Upper lobe of left lung (tissue), 6 donors: ENCODE results near the gene IL1R1. TPM values are rescaled to one million over a fixed set of nuclear protein-coding genes. Genes with fewer than 3 reads are reported as not detected.
A peak's percentile ranks its signal among the peaks of the same experiment; 100 is the strongest.

ENCODE experiments used
- ATAC-seq, 2 donors: fragments of 200-7000 bp; cut with Tn5 transposase; one replicate each; pipeline ENCODE4 v1.9.1; 2022; ENCODE audit warnings: mild to moderate bottlenecking in 2 of 2, moderate library complexity in 2 of 2; ENCODE audit not compliant: low FRiP score in 2 of 2
- DNase-seq, 2 donors: peaks; one replicate each; pipeline ENCODE4 v3.0.0-alpha.2; 2019 to 2020
- H3K27ac ChIP-seq, 4 donors: fragments of 200-600 bp; sonication (generic); one replicate each; pipeline ENCODE4 v1.5.1; 2016 to 2019
- H3K27me3 ChIP-seq, 4 donors: fragments of 200-600 bp; sonication (generic); one replicate each; pipeline ENCODE4 v1.5.1; 2017 to 2019
- H3K36me3 ChIP-seq, 4 donors: fragments of 200-600 bp; sonication (generic); one replicate each; pipeline ENCODE4 v1.5.1; 2016 to 2019
- H3K4me1 ChIP-seq, 4 donors: fragments of 200-600 bp; sonication (generic); one replicate each; pipeline ENCODE4 v1.5.1; 2018 to 2019
- H3K4me3 ChIP-seq, 4 donors: fragments of 200-600 bp; sonication (generic); one replicate each; pipeline ENCODE4 v1.5.1; 2017 to 2019; ENCODE audit warnings: mild to moderate bottlenecking in 2 of 4, moderate library complexity in 1 of 4
- H3K9me3 ChIP-seq, 4 donors: fragments of 200-600 bp; sonication (generic); one replicate each; pipeline ENCODE4 v1.5.1; 2018 to 2019
- EP300 ChIP-seq, 4 donors: sonication (generic); formaldehyde crosslinking; IDR thresholded peaks; one replicate each; pipeline ENCODE4 v1.5.1; 2017; ENCODE audit warnings: antibody characterized with exemption in 4 of 4, control low read depth in 2 of 4
- POLR2A ChIP-seq, 4 donors: fragments of 450-650 bp; IDR thresholded peaks; one replicate each; pipeline ENCODE4 v1.5.1; 2016 to 2017; ENCODE audit warnings: antibody characterized with exemption in 4 of 4, mild to moderate bottlenecking in 2 of 4
- POLR2AphosphoS5 ChIP-seq, 2 donors: sonication (generic); formaldehyde crosslinking; IDR thresholded peaks; one replicate each; pipeline ENCODE4 v1.5.1; 2017; ENCODE audit warnings: antibody characterized with exemption in 2 of 2
- WGBS, 2 donors: methylation state at CpG; one replicate each; pipeline ENCODE4 v1.1.5; 2017 to 2018; 5-methylcytosine and 5-hydroxymethylcytosine counted together
- total RNA-seq, 6 donors: library from RNA; depleted of rRNA in 4 of 6; stranded (reverse); fragments of >200 nt in 4 of 6; gene quantifications; one replicate each; pipeline versions ENCODE4 v1.1.0 to v1.2.1, GENCODE V29; 2016 to 2021
- TF ChIP-seq, protein P1 (sequence below), 6 experiments: fragments of 450-650 bp in 4 of 6; fragments of 200-600 bp in 2 of 6; sonication (generic) in 2 of 6; IDR thresholded peaks; one replicate each; pipeline ENCODE4 v1.5.1; 2016 to 2019; ENCODE audit warnings: antibody characterized with exemption in 6 of 6
- donor health status: DM: no; HTN: no; CAD: no; lungs with moderate emphysema.
- donor health status: DM: no; HTN: yes; CAD: no; lungs with severe emphysema.

IL1R1 gene
- total RNA-seq, 6 donors from 2014 or later: 48.2 to 148 (median 111) TPM

DNA sequence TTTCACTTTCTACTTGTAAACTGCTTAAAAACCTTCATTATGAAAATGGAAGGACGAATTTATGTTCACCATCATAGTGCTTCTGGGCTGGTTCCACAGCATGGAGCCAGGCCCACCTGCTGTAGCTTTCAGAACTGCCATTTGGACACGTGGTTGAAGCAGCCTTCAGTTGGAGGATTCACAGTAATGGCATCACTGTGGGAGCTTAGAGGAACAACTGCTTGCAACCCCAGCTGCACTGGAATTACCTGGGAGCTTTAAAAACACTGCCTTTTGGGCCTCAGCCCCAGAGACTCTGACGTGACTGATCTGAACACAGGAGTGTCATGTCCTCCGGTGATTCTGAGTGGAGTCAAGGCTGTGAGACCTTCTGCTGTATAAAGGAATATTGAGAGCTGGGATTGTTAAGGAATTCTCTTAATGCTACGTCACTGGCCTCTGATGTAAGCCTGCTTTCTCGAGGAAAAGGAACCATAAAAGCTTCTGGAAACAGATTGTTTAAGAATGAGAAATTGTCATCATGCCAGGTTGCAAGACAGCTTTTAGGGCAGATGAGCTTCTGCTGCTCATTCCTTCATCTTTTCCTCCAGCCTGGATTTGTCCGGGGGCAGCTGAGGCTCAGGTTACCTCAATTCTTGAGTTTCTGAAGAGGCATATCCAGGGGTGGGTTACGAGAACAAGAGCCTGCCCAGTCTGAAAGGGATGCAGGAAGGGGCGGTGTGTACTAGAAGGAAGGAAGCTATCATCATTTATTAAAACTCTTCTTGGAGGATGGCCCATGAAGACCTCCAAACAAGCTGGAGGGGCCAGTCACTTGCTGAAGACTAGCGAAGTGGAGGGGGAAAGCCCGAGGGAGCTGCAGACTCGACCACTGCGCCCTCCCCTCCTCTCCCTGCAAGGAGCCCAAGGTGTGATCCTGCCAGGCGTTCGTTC, 1.3 kb upstream of the IL1R1 start:
- DNase-seq: peak in 1 of 2 donors; percentile 8
- Histone ChIP-seq H3K9me3 (peaks cover 0 to 14% (median 3%) of the 10 kb centered on the region in 4 donors), H3K27me3 (no peaks in the 10 kb centered on the region), H3K4me1 (peaks cover 24 to 47% (median 39%) of the 10 kb centered on the region in 4 donors), H3K27ac (peak overlapping the region; percentile 95 to 98 (median 96)), H3K36me3 (peaks cover 0 to 19% (median 10%) of the 10 kb centered on the region in 4 donors), H3K4me3 (peak overlapping the region in 3 of 4 donors; percentile 57 to 75 (median 68))
- peak; percentile 11 to 20 for ATAC-seq
- 39 to 48% methylated on average over 15 of the region's 15 CpGs for WGBS, 2 donors
- TF ChIP-seq, protein P1, sequence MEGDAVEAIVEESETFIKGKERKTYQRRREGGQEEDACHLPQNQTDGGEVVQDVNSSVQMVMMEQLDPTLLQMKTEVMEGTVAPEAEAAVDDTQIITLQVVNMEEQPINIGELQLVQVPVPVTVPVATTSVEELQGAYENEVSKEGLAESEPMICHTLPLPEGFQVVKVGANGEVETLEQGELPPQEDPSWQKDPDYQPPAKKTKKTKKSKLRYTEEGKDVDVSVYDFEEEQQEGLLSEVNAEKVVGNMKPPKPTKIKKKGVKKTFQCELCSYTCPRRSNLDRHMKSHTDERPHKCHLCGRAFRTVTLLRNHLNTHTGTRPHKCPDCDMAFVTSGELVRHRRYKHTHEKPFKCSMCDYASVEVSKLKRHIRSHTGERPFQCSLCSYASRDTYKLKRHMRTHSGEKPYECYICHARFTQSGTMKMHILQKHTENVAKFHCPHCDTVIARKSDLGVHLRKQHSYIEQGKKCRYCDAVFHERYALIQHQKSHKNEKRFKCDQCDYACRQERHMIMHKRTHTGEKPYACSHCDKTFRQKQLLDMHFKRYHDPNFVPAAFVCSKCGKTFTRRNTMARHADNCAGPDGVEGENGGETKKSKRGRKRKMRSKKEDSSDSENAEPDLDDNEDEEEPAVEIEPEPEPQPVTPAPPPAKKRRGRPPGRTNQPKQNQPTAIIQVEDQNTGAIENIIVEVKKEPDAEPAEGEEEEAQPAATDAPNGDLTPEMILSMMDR (IDR thresholded peaks at IDR 0.05): no peak
- TF ChIP-seq POLR2AphosphoS5 (IDR thresholded peaks at IDR 0.05): peak; percentile 21 to 66
- TF ChIP-seq POLR2A (IDR thresholded peaks at IDR 0.05): peak in 1 of 4 donors; percentile 26
- peak in 2 of 4 donors; percentile 10 to 28 for TF ChIP-seq EP300 (IDR thresholded peaks at IDR 0.05)

DNA sequence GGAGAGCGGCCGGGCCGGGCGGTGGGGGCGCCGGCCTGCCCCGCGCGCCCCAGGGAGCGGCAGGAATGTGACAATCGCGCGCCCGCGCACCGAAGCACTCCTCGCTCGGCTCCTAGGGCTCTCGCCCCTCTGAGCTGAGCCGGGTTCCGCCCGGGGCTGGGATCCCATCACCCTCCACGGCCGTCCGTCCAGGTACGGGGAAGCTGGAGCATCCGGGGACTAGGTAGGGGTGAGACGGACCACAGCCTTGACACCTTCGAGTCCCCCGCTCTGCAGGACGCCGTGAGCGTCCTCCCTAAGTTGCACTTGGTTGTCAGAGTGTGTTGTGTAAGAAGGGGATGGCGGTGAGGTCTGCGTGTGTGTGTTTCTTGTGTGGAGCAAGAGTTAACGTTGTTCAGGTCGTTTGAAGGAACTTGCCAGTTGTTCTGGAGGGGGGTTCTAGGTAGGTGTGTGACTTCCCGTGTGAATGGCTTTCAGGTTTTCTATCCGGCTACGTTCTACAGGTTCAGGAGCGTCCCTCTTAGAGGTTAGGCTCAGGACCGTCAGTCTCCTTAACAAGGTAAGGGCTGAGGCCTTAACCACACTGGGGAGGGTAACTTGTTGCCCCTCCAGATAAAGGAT, 393 bp downstream of the IL1R1 start:
- peaks cover 0 to 25% (median 5%) of the 10 kb centered on the region in 4 donors for H3K9me3 ChIP-seq
- peak in 1 of 2 donors; percentile 42 for DNase-seq
- H3K36me3 ChIP-seq: peaks cover 0 to 27% (median 10%) of the 10 kb centered on the region in 4 donors
- peak overlapping the region; percentile 95 to 98 (median 96) for H3K27ac ChIP-seq
- peaks cover 26 to 53% (median 37%) of the 10 kb centered on the region in 4 donors for H3K4me1 ChIP-seq
- no peaks in the 10 kb centered on the region for H3K27me3 ChIP-seq
- WGBS, 2 donors: 5 to 6% methylated on average over 12 to 37 of the region's 42 CpGs
- TF ChIP-seq, protein P1 (IDR thresholded peaks at IDR 0.05): no peak
- TF ChIP-seq EP300 (IDR thresholded peaks at IDR 0.05) (no peak), POLR2A (IDR thresholded peaks at IDR 0.05) (peak in 1 of 4 donors; percentile 30), POLR2AphosphoS5 (IDR thresholded peaks at IDR 0.05) (peak in 1 of 2 donors; percentile 0)
- H3K4me3 ChIP-seq: peak overlapping the region; percentile 37 to 75 (median 62)
- peak; percentile 9 to 72 for ATAC-seq

DNA sequence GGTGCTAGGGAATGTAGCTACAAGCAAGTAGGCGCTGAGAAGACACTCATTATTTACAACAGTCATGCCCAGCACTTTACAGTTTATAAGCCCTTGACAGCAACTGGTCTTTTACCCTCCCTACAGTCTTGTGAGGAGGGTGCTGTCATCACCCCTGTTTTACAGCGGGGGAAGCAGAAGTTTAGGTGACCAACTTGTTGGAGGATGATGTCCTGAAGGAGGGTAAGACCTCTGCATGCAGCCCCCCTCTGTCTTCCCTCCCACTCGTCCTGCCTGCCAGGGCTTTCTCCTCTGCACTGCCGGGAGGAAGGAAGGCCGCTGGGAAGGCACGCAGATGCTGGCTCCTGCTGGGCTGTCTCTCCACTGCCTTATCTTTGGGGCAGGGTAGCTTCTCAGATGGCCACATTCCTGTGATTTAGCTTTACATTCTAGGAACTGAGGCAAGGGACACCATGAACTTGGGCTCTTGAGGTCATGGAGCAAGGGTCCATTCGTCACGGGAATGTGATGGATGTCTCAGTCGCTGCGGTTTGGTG, 972 bp downstream of the IL1R1 start:
- DNase-seq: peak in 1 of 2 donors; percentile 17
- H3K36me3 ChIP-seq: peaks cover 0 to 30% (median 10%) of the 10 kb centered on the region in 4 donors
- peak; percentile 28 to 35 for ATAC-seq
- H3K9me3 ChIP-seq: peaks cover 0 to 25% (median 5%) of the 10 kb centered on the region in 4 donors
- peak in 1 of 4 donors; percentile 35 for TF ChIP-seq EP300 (IDR thresholded peaks at IDR 0.05)
- TF ChIP-seq POLR2AphosphoS5 (IDR thresholded peaks at IDR 0.05): peak in 1 of 2 donors; percentile 55
- no peak for TF ChIP-seq POLR2A (IDR thresholded peaks at IDR 0.05)
- H3K27ac ChIP-seq: peak overlapping the region; percentile 95 to 98 (median 96)
- peak overlapping the region; percentile 46 to 75 (median 62) for H3K4me3 ChIP-seq
- H3K4me1 ChIP-seq: peaks cover 26 to 59% (median 32%) of the 10 kb centered on the region in 4 donors
- 40 to 44% methylated on average over 9 to 10 of the region's 10 CpGs for WGBS, 2 donors
- H3K27me3 ChIP-seq: no peaks in the 10 kb centered on the region

DNA sequence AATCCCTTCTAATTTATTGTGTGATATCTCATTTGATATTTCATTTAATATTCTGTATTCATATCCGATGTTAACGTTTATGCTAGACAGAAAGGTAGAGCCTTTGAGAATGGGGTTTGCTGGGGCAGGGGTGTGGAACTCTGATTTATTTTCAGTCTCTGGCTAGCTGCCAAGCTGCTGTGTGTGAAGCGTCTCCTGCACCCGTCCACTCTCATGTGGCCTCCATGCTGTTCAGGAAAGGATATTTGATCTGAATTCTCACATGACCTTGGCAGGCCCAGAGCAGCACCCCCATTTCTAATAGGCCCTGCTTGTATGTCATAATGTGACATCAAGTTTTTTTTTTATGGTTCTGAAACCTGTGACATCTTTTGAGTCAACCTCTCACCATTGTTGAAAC, 1.6 kb downstream of the IL1R1 start:
- Histone ChIP-seq H3K9me3 (peaks cover 0 to 25% (median 5%) of the 10 kb centered on the region in 4 donors), H3K4me3 (peak overlapping the region; percentile 46 to 75 (median 62)), H3K27ac (peak overlapping the region; percentile 95 to 98 (median 96)), H3K4me1 (peaks cover 26 to 65% (median 31%) of the 10 kb centered on the region in 4 donors), H3K36me3 (peaks cover 0 to 30% (median 10%) of the 10 kb centered on the region in 4 donors), H3K27me3 (no peaks in the 10 kb centered on the region)
- 30 to 41% methylated on average over 4 of the region's 4 CpGs for WGBS, 2 donors
- no peak for DNase-seq
- TF ChIP-seq, protein P1 (IDR thresholded peaks at IDR 0.05): no peak
- TF ChIP-seq POLR2AphosphoS5 (IDR thresholded peaks at IDR 0.05) (no peak), POLR2A (IDR thresholded peaks at IDR 0.05) (no peak), EP300 (IDR thresholded peaks at IDR 0.05) (no peak)
- no peak for ATAC-seq
